ENCODE measurements around the gene NKX1-1.

GRCh38 chr4:1409079-1409478 lies 2.8 kb upstream of the NKX1-1 start:
- TF ChIP-seq ESRRA (IDR thresholded peaks at IDR 0.05; ENCODE audit: borderline replicate concordance, low read depth), result no peak
- TF ChIP-seq ZNF175 (CRISPR knock-in tag; IDR thresholded peaks at IDR 0.05; ENCODE audit: low read depth), result no peak

All from K562 (cell line).